GM19452 (cell line): ENCODE measurements around the gene RFX2.

ENCODE experiments used
- ATAC-seq: cut with Tn5 transposase; IDR thresholded peaks from one replicate; pipeline ENCODE4 v1.9.1; 2021; ENCODE audit not compliant: unreplicated experiment

The RFX2 gene

DNA sequence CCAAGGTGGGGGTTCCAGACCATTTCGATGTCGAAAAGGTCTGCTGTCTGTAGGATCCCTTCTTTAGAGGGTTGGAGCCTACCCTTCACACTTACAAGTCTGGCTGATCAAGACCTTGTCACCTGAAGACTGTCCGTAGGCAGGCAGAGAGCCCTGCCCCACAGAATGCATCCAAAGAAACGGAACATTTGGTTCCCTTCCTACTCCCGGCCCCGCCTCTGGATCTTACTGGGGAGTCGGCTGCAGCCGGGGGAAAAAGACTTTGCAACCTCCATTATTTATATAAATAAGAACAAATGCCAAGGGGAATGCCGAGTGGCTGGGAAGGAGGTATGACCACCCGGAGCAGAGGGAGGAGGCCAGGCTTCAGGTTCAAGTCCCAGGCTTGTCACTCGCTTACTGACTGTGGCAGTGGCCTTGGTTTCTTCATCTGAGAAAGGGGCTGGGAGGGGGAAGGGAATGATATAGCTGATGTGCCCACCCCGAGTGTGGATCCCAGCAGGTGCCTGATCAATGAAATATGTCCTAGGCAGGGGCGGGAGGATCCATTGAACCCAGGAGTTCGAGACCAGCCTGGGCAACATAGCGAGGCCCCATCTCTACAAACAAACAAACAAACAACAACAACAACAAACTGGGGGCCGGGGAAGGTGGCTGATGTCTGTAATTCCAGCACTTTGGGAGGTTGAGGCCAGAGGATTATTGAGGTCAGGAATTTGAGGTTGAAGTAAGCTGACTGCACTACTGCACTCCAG is 48.7 kb downstream of the RFX2 start:
- ATAC-seq, result no peak

DNA sequence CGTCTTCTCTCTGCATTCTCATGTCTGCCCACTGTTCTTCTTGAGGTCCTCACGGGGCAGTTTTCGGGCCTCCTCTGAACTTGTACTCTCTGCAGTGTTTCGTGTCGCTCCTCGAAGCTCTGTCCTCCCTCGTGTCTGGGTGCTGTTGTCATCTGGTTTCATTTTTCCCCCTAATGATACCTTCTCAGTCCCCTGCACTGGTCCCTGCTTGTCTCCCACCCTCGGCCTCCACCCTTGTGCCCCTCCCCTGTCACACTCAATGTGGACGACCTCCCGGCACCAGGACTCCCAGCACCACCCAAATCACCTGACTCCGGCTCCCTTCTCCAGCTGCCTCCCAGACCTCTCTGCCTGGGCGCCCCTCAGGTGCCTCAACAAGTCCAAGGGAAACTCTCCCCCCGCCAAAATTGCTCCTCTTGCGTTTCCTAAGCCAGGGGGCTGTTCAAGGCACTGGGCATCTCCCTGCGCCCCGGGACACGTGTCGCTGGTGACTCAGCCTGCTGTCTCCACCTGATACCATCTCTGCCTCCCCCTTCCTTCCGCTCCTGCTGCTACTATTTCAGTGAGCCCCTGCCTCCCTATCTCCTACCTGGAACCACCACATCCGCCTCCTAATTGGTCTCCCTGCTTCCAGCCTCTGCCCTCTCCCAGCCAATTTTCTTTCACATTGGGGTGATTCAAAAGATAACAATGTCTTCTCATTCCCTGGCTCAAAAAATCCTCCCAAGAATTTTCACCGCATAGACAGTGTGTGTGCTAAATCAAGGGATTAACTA is 49.5 kb downstream of the RFX2 start:
- no peak for ATAC-seq

DNA sequence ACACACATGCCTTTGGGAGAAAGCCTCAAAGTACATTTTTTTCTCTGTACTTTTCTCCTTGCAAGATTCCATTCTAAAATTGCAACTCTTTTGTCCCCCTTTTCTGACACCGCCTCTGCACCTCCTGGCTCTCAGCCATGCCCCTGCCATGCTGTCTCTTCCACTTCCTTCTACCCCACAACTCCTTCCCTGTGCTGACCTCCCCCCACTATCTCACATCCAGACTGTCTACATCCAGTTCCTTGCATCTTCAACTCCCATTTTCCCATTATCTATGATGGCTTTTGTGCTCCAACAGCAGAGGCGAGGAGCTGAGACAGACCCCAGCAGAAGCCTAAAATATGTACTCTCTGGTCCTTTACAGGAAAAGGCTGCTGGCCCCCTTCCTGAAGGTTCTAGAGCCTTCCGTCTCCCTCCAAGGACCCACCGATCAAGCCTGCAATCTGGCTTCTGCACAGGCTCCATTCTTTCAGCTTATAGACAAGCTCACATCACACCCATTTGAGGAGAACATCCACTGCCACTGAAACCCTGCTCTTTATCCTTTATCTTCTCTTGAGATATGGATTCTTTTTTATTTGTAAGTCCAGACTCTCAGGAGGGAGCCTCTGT is 50.2 kb downstream of the RFX2 start:
- ATAC-seq, result no peak

DNA sequence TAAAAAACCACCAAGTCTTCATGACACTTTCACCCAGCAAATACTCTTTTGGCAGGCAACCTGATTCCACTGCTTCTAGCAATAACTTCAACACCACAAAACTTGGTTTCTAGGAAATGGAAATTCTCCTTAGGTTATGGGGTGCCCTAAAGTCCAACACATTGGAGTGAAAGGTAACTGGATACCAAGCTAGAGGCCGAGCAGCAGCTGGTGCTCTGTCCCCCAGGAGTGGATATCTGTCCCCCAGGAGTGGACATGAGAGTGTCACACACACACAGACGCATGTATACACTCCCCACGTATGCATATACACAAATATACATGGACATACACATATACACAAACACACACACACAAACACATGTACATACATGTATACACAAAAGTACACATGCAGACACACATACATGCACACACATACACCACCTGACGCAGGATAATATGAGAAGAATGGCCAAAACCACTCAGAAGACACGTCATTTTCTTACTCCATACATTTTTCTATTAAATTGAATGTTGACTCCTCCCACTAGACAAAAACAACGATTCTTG is 50.8 kb downstream of the RFX2 start:
- no peak for ATAC-seq

DNA sequence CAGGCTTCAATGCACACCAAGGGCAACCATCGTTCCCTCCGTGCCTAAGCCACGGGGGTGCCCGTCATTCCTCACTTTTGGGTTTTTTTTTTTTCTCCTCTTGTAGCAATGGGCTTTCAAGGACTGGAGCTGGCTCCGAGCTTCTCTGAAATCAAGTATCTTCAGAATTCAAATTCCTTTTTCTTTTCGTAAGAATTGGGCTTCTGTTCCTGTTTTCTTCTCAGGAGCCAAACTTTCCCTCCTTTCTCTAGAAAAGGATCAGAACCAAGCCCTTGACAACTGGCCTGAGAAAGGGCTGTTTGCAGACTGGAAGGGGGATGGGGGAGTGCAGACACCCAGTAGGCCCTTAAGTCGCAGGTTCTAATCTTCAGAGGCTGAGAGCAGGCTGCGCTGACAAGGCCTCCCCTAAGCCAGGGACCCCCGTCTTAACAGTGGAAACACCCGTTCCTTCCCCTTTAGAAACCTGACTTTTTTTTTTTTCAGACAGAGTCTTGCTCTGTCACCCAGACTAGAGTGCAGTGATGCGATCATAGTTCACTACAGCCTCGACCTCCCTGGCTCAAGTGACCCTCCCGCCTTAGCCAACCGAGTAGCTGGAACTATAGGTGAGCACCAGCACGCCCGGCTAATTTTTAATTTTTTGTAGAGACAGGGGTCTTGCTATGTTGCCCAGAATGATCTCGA is 51.6 kb downstream of the RFX2 start:
- ATAC-seq, result no peak

DNA sequence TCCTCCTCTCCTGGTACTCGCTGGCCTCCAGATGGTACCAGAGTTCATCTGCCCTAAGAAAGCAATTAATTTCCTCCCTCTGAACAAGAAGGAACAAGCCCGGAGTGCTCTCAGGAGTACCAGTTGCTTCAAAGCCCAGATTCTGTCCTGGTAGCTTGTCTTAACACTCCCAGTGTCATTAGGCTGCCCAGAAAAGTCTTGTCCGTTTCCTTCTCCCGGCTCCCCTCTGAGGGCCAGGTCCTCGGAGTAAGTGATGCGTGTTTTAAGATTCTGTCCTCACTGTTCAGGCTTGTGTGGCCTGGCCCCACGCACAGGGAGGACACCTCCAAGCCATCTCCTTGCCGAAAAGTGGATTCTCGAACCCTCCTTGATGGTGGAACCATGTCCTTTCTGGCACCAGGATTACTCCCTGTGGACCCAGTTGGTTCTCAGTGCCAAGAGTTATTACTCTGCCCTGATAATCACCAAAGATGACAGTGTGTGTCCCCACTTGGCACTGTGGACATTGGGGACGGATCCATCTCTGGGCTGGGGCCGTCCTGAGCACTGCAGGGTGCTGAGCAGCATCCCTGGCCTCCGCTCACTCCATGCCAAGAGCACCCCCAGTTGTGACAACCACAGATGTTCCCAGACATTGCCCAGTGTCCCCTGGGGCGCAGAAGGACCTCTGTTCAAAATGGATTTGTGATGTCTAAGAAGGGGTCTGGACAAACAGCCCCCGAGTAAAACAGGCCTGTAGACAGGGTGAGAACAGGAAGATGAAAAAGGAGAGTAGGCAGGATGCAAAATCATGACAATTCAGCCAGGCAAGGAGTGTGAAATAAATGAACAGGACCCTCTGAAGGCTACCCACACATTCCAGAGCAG is 52.4 kb downstream of the RFX2 start:
- ATAC-seq, result no peak

DNA sequence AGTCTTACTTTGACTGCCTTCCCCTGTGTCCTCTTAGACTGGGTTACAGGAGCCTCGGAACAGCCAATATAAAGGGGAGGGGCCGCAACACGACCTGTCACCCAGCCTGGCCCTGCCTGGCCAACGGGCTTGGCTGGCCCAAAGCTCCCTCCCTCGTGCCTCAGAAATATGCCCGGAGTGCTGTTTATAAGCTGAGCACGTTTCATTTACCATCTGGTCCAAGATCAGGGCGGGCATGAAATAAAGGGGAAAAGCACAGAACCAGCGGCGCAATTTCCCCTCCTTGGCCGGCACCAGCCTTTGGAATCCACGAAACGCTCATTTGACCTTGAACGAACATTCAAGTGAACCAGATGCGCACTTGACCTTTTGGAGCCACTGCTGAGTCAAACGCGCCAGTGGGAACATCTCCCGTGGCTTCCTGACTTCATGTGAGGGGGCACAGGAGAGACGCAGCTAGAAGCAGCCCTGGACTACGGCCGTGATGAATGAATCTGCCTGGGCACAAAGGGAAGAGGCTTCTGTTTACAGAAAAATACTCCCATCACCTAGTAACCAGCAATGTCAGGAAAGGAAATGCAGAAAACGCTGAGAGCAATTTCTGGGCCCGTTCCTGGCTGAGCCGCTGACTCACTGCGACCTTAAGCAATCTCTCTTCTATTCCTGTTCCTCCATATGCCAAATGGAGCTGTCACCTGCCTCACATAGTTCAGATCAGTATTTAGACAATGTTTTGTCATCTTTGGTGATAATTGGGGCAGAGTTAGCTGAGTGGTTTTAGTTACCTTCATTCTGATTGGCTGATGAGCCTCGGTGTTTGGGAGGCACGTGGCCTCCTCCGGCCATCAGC is 53.3 kb downstream of the RFX2 start:
- no peak for ATAC-seq

DNA sequence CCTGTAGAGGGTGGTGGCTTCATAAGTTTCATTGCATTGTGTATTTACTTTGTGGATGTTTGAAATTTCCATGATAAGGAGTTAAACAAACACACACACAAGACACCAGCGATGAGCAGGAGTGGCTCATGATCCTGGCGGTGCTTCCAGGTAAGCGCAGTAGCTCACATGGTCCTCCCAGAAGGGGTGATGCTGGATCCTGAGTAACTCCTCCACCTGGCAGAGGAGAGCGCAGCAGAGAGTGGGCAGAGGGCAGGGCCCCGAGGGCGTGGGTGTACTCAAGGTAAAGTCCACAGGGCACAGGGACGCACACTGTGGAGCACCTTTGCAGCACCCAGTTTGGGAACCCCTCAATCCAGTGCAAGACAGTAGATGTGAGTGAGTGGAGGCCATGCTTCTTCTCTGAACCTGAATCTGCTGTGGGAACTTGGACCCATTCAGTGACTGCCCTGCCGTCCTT is 54.0 kb downstream of the RFX2 start:
- ATAC-seq, result no peak

DNA sequence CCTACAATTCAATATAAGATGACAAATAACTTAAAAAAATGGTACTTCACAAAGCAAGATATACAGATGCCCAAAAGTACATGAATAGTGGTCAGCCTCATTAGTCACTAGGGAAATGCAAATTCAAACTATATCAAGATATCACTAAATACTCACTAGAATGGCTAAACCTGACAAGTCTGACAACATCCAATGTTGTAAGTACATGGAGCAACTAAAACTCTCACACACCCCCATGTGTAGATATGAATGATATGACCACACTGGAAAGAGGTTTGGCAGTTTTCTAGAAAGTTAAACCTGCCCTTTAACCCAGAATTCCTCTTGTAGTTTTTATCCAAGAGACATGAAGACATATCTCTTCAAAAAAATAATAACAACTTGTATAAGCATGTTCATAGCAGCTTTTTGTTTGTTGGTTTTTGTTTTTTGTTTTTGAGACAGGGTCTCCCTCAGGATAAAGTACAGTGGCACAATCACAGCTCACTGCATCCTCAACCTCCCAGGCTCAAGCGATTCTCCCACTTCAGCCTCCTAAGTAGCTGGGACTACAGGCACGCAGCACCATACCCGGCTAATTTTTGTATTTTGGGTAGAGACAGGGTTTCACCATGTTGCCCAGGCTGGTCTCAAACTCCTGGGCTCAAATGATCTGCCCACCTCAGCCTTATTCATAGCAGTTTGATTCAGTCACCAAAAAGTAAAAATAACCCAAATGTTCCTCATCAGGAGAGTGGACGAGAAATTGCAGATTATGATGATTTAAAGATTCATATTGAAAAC is 55.1 kb downstream of the RFX2 start:
- ATAC-seq, result no peak

DNA sequence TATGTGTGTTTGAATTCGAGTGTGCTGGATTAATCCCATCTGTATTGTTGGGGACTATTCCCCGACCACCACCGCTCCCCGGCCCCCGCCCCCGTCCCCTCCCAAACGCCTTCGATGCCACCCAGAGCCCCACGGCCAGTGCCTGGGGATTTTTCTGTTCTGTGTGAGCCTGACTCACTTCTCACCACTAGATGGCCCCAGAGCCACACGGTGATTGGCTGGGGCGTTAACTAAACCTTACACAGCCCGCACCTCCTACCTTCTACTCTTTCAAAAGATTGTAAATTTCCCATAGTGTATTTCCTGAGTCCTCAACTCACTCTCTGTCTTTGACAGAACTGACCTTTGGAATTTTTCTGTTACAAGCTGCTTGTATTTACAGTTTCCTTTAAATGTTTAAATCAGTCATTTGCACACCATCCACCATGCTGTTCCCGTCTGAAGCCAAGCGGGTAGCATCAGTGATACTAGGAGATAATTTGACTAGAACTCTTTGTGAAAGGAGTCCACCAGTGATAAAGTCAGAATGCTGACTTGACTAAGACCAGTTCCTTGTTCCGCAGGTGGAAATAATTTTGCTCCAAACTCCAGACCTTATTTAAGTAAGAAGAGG is 61.4 kb downstream of the RFX2 start:
- no peak for ATAC-seq

DNA sequence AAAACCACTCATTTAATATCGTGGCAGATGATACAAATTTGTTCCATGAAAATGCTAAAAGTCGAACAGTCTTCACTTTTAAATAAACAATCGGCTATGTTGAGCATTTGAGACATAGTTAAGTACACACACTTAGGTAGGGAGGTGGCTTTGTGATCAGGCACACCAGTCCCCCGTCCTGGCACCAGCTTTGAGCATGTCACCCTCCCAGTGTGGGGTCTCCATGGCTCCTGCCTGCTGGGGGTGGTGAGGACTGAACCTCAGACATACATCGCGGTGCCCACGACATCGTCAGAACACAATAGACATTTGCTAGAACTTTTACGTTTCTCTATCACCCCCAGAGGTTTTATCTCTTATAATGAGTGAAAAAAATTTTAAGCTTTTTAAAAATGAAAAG is 62.0 kb downstream of the RFX2 start:
- no peak for ATAC-seq

DNA sequence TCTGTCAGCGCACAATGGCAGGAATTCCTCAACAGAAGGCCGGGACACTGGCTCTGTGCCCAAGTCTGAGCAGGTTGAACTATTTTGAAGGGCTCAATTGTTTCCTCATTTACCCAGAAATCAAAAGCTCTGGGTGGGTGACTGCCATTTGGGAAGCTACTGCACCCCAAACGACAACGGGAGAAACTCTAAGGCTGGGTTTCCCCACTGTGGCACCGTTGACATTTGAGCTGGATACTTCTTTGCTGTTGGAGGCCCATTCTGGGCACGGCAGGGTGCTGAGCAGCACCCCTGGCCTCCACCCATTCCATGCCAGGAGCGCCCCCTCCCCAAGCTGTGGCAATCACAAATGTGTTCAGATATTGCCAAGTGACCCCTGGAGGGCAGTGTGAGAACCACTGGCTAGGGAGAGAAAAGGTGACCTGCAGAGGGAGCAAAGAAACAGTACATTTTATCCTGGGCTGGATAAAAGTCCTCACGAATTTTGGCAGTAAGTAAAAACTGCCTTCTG is 62.5 kb downstream of the RFX2 start:
- no peak for ATAC-seq

DNA sequence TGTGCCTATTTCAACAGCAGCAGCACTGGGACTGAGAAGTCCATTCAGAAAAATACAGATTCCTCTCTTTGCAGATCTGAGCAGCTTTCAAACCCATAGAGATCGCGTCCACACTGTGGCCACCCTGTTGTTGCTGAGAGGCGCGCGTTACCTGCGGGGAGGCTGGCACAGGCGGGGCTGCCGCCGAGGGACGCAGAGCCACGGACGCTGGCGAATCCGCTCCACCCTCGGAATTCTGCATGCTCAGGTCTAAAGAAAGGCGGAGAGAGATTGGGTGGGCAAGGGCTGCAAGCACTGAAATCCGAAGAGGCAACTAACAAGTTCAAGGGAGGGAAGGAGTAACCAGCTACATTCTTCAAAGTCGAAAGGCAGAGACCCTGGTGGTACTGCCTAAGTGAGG is 63.0 kb downstream of the RFX2 start:
- ATAC-seq, result no peak

DNA sequence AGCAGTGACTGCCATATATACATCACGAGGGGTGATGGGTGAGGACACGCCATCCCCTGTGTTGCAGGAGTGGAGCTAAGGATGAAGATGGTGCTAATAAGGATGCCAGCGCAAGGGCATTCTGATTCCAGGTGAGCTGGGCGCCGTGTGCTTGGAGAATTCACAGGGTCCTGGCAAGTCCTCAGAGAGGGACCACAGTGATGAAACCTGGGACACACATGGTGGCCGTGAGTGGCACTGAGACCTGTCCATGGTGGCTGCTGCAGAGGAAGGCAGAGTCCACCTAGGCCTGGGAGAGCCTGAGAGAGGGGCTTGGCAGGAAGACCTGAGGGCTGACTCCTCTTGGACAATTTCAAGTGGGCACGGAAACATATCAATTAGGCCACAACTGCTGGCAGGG is 65.2 kb downstream of the RFX2 start:
- ATAC-seq, result no peak

DNA sequence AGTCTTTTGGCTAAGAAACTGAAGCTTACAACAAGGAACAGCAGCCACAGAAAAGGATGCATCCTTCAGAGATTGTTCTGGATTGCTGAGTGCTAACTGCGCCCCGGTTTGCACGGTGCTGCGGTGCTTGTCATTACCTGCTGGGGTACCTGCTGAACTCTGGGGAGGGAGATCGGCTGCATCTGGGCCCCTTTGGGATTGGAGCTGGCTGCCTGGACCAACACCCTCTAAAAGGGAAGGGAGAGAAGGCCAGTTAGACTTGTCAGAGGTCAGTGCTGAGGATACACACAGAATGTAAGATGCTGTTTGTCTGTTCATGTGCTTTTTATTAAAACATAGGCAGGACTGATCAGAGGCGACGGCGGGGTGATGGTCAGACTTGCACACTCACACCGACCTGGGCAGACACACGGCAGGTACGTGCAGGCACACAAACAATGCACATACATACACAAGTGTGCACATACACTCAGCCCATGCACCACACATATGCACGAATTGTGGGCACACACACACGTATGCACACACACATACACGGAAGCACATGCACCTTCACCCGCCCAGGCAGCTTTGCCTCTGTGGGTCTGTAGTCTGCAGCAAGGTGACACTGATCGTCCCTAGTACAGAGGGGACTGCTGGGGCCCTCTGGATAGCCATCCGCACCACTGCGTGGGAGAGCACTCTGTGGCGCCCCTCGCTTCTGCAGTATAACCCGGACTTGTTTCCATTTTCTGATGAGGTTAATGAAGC is 66.1 kb downstream of the RFX2 start:
- no peak for ATAC-seq

DNA sequence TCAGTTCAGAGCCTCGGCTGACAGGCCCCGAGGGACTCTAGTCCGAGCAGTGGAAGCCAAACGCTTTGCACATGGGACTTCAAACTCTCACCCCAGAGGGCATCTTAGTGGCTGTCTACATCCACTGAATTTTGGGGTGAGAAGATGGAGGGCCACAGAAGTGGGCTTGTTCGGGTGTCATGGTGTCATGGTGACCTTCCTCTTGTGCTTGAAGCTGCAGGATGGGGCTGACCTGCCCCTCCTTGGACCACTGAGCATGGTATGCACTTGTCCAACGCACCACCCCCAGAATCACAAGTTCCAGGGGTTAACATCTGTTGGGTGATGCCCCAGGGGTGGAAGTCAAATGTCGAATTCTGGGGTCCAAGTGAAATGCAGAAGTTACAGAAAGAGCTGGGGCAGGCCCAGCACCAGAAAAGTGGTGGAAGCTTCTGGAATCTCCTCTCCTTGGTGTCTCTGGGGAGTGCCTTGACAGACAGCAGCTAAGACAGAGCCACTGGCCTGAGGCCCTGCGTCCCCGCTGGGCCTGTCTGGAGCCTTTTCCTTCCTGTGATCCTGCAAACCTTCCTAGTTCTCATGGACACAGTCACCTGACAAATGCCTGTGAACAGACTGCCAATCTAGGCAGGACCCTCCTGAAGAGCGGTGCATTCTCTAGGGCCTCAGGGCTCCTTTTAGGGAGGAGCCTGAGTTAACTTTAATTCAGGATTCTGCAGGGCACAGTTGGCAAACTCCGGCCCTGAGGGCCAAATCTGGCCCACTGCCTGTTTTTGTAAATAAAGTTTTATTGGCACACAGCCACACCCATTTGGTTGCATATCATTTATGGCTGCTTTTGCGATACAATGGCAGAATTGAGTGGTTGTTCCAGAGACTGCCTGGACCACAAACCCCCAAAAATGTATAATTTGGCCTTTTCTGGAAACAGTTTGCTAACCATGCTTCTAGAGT is 67.2 kb downstream of the RFX2 start:
- no peak for ATAC-seq
